ENCODE data around the gene TIMELESS. TPM values are rescaled to one million over a fixed set of nuclear protein-coding genes. Genes with fewer than 3 reads are reported as not detected.

Gene TIMELESS
- total RNA-seq, 1 experiment from 2014 or later, result 26.5 TPM

DNA sequence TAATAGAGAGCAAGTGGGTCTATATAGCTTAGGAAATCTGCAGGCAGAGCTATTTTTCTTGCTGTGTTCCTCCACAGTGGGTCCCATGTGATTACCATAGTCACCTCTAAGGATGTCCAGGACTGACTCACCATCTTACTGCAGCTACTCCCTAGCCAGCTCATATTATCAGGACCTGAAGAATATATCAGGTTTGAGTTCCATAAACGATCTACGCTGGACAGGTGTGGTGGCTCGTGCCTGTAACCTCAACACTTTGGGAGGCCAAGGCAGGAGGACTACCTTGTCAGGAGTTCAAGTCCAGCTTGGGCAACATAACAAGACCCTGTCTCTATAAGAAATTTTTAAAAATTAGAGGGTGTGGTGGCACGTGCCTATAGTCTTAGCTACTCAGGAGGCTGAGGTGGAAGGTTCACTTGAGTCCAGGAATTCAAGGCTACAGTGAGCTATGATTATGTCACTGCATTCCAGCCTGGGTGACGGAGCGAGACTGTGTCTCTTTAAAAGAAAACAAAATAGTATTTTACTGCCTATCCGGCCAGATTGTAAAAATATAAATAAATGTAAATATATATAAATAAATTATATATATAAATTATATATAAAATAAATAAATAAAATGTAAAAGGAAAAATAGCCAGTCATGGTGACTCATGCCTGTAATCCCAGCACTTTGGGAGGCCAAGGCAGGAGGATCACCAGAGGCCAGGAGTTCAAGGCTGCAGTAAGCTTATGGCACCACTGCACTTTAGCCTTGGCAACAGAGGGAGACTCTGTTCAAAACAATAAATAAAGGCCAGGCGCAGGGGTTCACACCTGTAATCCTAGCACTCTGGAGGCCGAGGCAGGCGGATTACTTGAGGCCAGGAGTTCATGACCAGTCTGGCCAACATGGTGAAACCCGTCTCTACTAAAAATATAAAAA is 12.3 kb upstream of the TIMELESS start:
- ATAC-seq (peak; percentile 88), DNase-seq (peak; percentile 65)
- no peaks in the 10 kb centered on the region for H4K20me1 ChIP-seq (ENCODE audit: low read length)
- H3K36me3 ChIP-seq (ENCODE audit: low read depth, low read length), result no peaks in the 10 kb centered on the region
- no peaks in the 10 kb centered on the region for H3F3A ChIP-seq (ENCODE audit: low read length, unreplicated experiment)
- H3K9ac ChIP-seq (ENCODE audit: low read length), result no peak overlapping the region
- intact Hi-C loops (cut with micrococcal nuclease), result loop anchor here (10.0 kb wide), 1 partner anchor 267 kb away; no protein-coding TSS in a partner anchor
- H3K27me3 ChIP-seq (ENCODE audit: low read length), result no peaks in the 10 kb centered on the region
- H2AFZ ChIP-seq (ENCODE audit: low read length), result peak overlapping the region; percentile 53
- no TSS peak for BruUV-seq (replicated peaks)
- TF ChIP-seq EZH2phosphoT487 (IDR thresholded peaks at IDR 0.05; ENCODE audit: borderline replicate concordance, low read length) (no peak), EZH2 (IDR thresholded peaks at IDR 0.05; ENCODE audit: low read length, unreplicated experiment) (no peak)
- TF ChIP-seq, protein P1, sequence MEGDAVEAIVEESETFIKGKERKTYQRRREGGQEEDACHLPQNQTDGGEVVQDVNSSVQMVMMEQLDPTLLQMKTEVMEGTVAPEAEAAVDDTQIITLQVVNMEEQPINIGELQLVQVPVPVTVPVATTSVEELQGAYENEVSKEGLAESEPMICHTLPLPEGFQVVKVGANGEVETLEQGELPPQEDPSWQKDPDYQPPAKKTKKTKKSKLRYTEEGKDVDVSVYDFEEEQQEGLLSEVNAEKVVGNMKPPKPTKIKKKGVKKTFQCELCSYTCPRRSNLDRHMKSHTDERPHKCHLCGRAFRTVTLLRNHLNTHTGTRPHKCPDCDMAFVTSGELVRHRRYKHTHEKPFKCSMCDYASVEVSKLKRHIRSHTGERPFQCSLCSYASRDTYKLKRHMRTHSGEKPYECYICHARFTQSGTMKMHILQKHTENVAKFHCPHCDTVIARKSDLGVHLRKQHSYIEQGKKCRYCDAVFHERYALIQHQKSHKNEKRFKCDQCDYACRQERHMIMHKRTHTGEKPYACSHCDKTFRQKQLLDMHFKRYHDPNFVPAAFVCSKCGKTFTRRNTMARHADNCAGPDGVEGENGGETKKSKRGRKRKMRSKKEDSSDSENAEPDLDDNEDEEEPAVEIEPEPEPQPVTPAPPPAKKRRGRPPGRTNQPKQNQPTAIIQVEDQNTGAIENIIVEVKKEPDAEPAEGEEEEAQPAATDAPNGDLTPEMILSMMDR (conservative IDR thresholded peaks at IDR 0.05; ENCODE audit: low read depth, low read length), result no peak
- peak overlapping the region; percentile 35 for H3K4me2 ChIP-seq (ENCODE audit: low read length)
- no peaks in the 10 kb centered on the region for H3K79me2 ChIP-seq (ENCODE audit: low read length)
- H3K9me3 ChIP-seq (ENCODE audit: low read length), result no peaks in the 10 kb centered on the region
- CTCF ChIA-PET, result interaction anchor here (0.6 to 1.2 kb wide), 5 partner anchors 11 to 290 kb away, joined by 3 to 15 read pairs (median 4); partner anchors contain the start of genes RBMS2 and TIMELESS
- no peak overlapping the region; the same call in 1 of the 2 replicates for H3K4me3 ChIP-seq (ENCODE audit: low read length)
- POLR2A ChIA-PET (ENCODE audit: unreplicated experiment), result interaction anchor here (0.5 to 1.2 kb wide), 5 partner anchors 8 to 1746 kb away, joined by 3 to 6 read pairs (median 4); partner anchors contain the start of gene STAT2
- no peaks in the 10 kb centered on the region for H3K9me2 ChIP-seq (replicated peaks; ENCODE audit: low read length)
- peak overlapping the region; percentile 3; the same call in 1 of the 2 replicates for H3K27ac ChIP-seq (ENCODE audit: low read length)
- H3K4me1 ChIP-seq (ENCODE audit: insufficient read depth, low read length), result peaks cover 11% of the 10 kb centered on the region

DNA sequence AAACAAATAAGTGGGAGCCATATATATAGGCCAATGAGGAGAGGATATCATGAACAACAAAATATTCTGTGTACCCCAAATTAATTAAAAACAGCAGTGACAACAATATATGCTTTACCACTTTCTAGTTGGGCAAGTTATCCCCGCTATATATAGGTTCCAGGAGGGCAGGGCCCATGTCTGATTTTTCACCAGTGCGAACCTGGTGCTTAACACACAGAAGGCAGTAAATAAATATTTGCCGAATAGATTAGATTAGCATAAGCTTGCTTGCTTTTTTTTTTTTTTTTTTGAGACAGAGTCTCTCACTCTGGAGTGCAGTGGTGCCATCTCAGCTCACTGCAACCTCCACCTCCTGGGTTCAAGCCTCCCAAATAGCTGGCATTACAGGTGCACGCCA is 8.6 kb upstream of the TIMELESS start:
- ChIA-PET POLR2A (ENCODE audit: unreplicated experiment) (no interaction called here), CTCF (no interaction called here)
- Histone ChIP-seq H4K20me1 (ENCODE audit: low read length) (no peaks in the 10 kb centered on the region), H3K4me2 (ENCODE audit: low read length) (no peak overlapping the region), H3K27ac (ENCODE audit: low read length) (no peak overlapping the region), H3F3A (ENCODE audit: low read length, unreplicated experiment) (no peaks in the 10 kb centered on the region), H3K79me2 (ENCODE audit: low read length) (no peaks in the 10 kb centered on the region), H3K36me3 (ENCODE audit: low read depth, low read length) (no peaks in the 10 kb centered on the region), H3K9ac (ENCODE audit: low read length) (no peak overlapping the region), H3K4me3 (ENCODE audit: low read length) (no peak overlapping the region), H3K27me3 (ENCODE audit: low read length) (no peaks in the 10 kb centered on the region), H2AFZ (ENCODE audit: low read length) (no peak overlapping the region), H3K9me3 (ENCODE audit: low read length) (no peaks in the 10 kb centered on the region), H3K9me2 (replicated peaks; ENCODE audit: low read length) (no peaks in the 10 kb centered on the region), H3K4me1 (ENCODE audit: insufficient read depth, low read length) (peaks cover 7% of the 10 kb centered on the region)
- no peak for DNase-seq
- no peak for ATAC-seq
- intact Hi-C loops (cut with micrococcal nuclease), result no loop called here
- TF ChIP-seq EZH2phosphoT487 (IDR thresholded peaks at IDR 0.05; ENCODE audit: borderline replicate concordance, low read length), result no peak
- no TSS peak for BruUV-seq (replicated peaks)

DNA sequence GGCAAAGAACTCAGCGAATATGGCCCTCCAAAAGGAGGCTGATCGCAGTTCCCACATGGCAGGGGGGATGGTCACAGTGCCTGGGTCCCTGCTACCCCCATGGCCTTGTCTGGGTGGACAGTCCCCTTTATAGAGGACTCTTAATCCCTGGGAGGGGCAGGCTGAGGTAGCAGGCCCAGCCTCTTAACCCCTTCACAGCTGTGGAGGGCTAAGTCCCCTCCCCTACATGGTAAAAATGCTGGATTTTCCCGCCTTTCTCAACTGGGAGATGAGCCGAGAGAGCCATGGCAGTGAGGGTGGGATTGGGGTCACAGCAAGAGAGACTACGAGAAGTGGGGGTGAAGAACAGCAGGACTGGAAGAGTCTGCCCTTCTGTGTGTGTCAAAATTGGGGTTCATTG is 5.3 kb upstream of the TIMELESS start, which contains the start of gene MIP:
Gene MIP, minus strand, starts transcription at position 101 of the 400 bp plus-strand sequence. Its CDS starts 44 bp downstream, at position 57.
- intact Hi-C loops (cut with micrococcal nuclease), result no loop called here
- Histone ChIP-seq H3K27me3 (ENCODE audit: low read length) (no peaks in the 10 kb centered on the region), H3K9me3 (ENCODE audit: low read length) (no peaks in the 10 kb centered on the region), H3F3A (ENCODE audit: low read length, unreplicated experiment) (no peaks in the 10 kb centered on the region), H2AFZ (ENCODE audit: low read length) (no peak within 1 kb of the TSS), H3K4me1 (ENCODE audit: insufficient read depth, low read length) (peaks cover 4% of the 10 kb centered on the region), H3K9me2 (replicated peaks; ENCODE audit: low read length) (no peaks in the 10 kb centered on the region), H3K9ac (ENCODE audit: low read length) (no peak within 1 kb of the TSS), H3K36me3 (ENCODE audit: low read depth, low read length) (no peaks in the 10 kb centered on the region), H3K4me3 (ENCODE audit: low read length) (no peak within 1 kb of the TSS), H3K79me2 (ENCODE audit: low read length) (no peaks in the 10 kb centered on the region), H3K27ac (ENCODE audit: low read length) (no peak within 1 kb of the TSS), H4K20me1 (ENCODE audit: low read length) (no peaks in the 10 kb centered on the region), H3K4me2 (ENCODE audit: low read length) (no peak within 1 kb of the TSS)
- DNase-seq (no peak), ATAC-seq (no peak)
- CTCF ChIA-PET, result no interaction called here
- TF ChIP-seq EZH2 (IDR thresholded peaks at IDR 0.05; ENCODE audit: low read length, unreplicated experiment) (no peak), EZH2phosphoT487 (IDR thresholded peaks at IDR 0.05; ENCODE audit: borderline replicate concordance, low read length) (no peak)
- TF ChIP-seq, protein P1 (conservative IDR thresholded peaks at IDR 0.05; ENCODE audit: low read depth, low read length), result no peak
- POLR2A ChIA-PET (ENCODE audit: unreplicated experiment), result no interaction called here
- BruUV-seq (replicated peaks), result no TSS peak
